Brain microvascular endothelial cell (primary cell): ENCODE measurements around the gene HHAT.

ENCODE experiments used
- DNase-seq: peaks from one replicate; pipeline ENCODE4 v3.0.0-alpha.2; 2020
- H3K27ac ChIP-seq: fragments of 250-450 bp; sonication (Bioruptor Pico); 2 replicates; pipeline ENCODE4 v1.5.1; 2020; ENCODE audit warnings: mild to moderate bottlenecking, moderate library complexity
- H3K27me3 ChIP-seq: fragments of 250-450 bp; sonication (Bioruptor Pico); replicated peaks from 2 replicates; pipeline ENCODE4 v1.5.1; 2020; ENCODE audit warnings: mild to moderate bottlenecking
- H3K36me3 ChIP-seq: fragments of 250-450 bp; sonication (Bioruptor Pico); replicated peaks from 2 replicates; pipeline ENCODE4 v1.5.1; 2020; ENCODE audit warnings: mild to moderate bottlenecking
- H3K4me3 ChIP-seq: 2 replicates; pipeline ENCODE4 v1.5.1; 2011; ENCODE audit warnings: low read depth, mild to moderate bottlenecking, control low read depth, low read length, moderate library complexity
- CTCF ChIP-seq: IDR thresholded peaks from 2 replicates; pipeline ENCODE4 v1.5.1; 2011; ENCODE audit warnings: low read depth, mild to moderate bottlenecking, moderate library complexity, low read length, control low read depth, inconsistent platforms; ENCODE audit errors: missing control alignments
- in situ Hi-C: cut with HindIII; loops from 2 replicates; pipeline ENCODE4 v1.10.0; 2017; ENCODE audit warnings: low sequenced_read_pairs, low pct_ligation_motif_present

HHAT gene

GRCh38 chr1:210437781-210438180 lies 109.1 kb downstream of the HHAT start:
- no peak for DNase-seq
- Histone ChIP-seq H3K4me3 (no peak overlapping the region), H3K27ac (peak overlapping the region; percentile 91), H3K27me3 (no peaks in the 10 kb centered on the region), H3K36me3 (no peaks in the 10 kb centered on the region)
- in situ Hi-C loops, result no loop called here
- no peak for TF ChIP-seq CTCF

GRCh38 chr1:210438928-210439841 lies 110.5 kb downstream of the HHAT start:
- H3K27ac ChIP-seq, result peak overlapping the region; percentile 91
- TF ChIP-seq CTCF, result no peak
- no peak overlapping the region for H3K4me3 ChIP-seq
- DNase-seq, result peak; percentile 95
- in situ Hi-C loops, result no loop called here
- no peaks in the 10 kb centered on the region for H3K27me3 ChIP-seq
- H3K36me3 ChIP-seq, result no peaks in the 10 kb centered on the region

GRCh38 chr1:210440081-210440480 lies 111.4 kb downstream of the HHAT start:
- H3K27me3 ChIP-seq, result no peaks in the 10 kb centered on the region
- TF ChIP-seq CTCF, result no peak
- in situ Hi-C loops, result no loop called here
- H3K36me3 ChIP-seq, result no peaks in the 10 kb centered on the region
- no peak for DNase-seq
- peak overlapping the region; percentile 91 for H3K27ac ChIP-seq
- no peak overlapping the region for H3K4me3 ChIP-seq

GRCh38 chr1:210441028-210441427 lies 112.3 kb downstream of the HHAT start:
- DNase-seq, result no peak
- no peaks in the 10 kb centered on the region for H3K36me3 ChIP-seq
- in situ Hi-C loops, result no loop called here
- H3K27me3 ChIP-seq, result no peaks in the 10 kb centered on the region
- TF ChIP-seq CTCF, result no peak
- H3K4me3 ChIP-seq, result no peak overlapping the region
- H3K27ac ChIP-seq, result peak overlapping the region; percentile 91

- in situ Hi-C loops, result no loop called here
- H3K36me3 ChIP-seq, result no peaks in the 10 kb centered on the region
- DNase-seq, result no peak
- no peak for TF ChIP-seq CTCF
- no peak overlapping the region for H3K27ac ChIP-seq
- no peak overlapping the region for H3K4me3 ChIP-seq
- H3K27me3 ChIP-seq, result no peaks in the 10 kb centered on the region
These were observed 116.8 kb downstream of the HHAT start for GRCh38 chr1:210445485-210445884.
